RWPE1 (cell line): ENCODE data around the gene ANKRD44.

ENCODE experiments used
- CTCF ChIA-PET: fragments of 350-600 bp; sonication (Branson Sonifier 250); formaldehyde crosslinking; extraction: SDS; loops from one replicate; lab custom pipeline; 2021; lab: Yijun Ruan, JAX
- POLR2A ChIA-PET: fragments of 400-600 bp; formaldehyde crosslinking; extraction: SDS; loops from one replicate; lab custom pipeline; 2020; ENCODE audit warnings: antibody characterized with exemption; ENCODE audit not compliant: low non-redundant PET; lab: Yijun Ruan, JAX
- DNase-seq: peaks from one replicate; pipeline ENCODE4 v3.0.0; 2012; ENCODE audit warnings: low spot score
- H3K27ac ChIP-seq: fragments of 450-650 bp; 2 replicates; pipeline ENCODE4 v1.5.1; 2017
- CTCF ChIP-seq: fragments of 450-650 bp; conservative IDR thresholded peaks from 2 replicates; pipeline ENCODE4 v1.5.1; 2017; ENCODE audit warnings: low read depth, mild to moderate bottlenecking

Gene ANKRD44

GRCh38 chr2:197198890-197199289 lies 111.7 kb downstream of the ANKRD44 start:
- no peak for DNase-seq
- H3K27ac ChIP-seq, result no peak overlapping the region
- TF ChIP-seq CTCF, result no peak
- POLR2A ChIA-PET, result no interaction called here
- CTCF ChIA-PET, result no interaction called here

DNA sequence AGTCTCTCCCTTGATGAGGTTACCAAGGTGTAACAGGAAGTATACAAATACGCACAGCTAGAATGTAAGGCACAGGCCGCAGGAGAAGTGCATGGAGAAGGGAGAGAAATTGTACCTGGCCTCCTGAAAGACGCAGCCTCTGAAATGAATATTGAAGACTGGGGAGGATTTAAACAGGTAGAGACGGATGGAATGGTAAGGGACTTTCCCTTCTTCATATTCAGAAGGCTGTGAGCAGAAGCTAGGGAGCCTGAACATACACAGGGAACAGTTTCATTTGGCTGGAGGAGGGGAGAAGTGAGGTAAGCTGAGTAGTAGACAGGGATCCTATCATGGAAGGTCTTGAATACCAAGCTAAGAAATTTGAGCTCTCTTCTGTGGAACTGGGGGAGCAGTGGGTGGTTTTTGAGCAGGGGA lies 112.7 kb downstream of the ANKRD44 start:
- POLR2A ChIA-PET, result no interaction called here
- H3K27ac ChIP-seq, result no peak overlapping the region
- TF ChIP-seq CTCF, result no peak
- no peak for DNase-seq
- CTCF ChIA-PET, result no interaction called here

DNA sequence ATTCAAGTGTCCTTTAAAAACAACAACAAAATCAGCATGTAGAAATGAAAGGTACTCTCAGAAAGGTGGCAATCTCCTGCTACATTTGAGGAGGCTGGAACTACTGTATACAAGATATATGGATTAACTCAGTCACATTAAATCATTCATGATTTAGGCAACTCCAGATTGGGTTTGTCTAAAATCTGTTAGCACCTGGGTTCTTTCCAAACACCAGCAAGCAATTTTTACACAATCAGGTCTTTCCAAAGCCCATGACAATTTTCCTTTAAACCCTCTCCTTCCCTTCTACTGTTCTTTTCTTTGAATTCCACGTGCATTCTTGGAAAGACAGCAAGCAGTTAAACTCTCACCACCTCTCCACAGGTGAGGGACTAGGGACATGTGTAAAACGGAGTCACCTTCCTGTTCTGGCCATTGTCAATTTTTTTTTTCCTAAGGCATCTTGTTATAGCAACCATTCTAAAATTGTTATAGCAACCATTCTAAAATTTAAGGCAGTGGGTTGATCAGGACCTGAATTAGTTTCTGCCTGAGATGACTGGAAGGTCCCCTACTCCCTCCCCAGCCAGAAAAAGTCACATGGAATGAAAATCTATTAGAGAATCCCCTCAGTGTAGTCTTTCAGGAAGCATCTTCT lies 113.9 kb downstream of the ANKRD44 start:
- TF ChIP-seq CTCF, result no peak
- ChIA-PET CTCF (interaction anchor here (0.6 kb wide), 1 partner anchor 65 kb away, joined by 3 read pairs; no protein-coding TSS in a partner anchor), POLR2A (no interaction called here)
- no peak overlapping the region for H3K27ac ChIP-seq
- no peak for DNase-seq

DNA sequence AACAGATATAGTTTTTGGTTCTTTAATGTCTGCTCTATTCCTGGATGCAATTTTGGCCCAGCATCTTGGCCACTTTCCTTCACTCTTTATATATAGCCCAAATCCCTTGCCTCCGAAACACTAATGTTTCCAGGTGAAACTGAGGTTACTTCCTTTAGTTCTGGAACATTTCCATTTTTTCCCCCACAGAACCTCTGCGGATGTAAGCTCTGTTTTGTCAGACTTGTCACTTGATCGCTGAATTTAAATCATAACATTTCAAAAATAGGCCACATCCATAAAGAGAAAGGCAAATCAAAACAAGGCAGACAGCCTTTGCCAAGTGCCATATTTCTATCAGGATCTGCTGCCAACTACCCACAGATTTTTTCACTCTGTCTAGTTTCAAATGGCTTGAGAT lies 115.1 kb downstream of the ANKRD44 start:
- no peak for DNase-seq
- H3K27ac ChIP-seq, result no peak overlapping the region
- TF ChIP-seq CTCF, result no peak
- ChIA-PET CTCF (no interaction called here), POLR2A (no interaction called here)

DNA sequence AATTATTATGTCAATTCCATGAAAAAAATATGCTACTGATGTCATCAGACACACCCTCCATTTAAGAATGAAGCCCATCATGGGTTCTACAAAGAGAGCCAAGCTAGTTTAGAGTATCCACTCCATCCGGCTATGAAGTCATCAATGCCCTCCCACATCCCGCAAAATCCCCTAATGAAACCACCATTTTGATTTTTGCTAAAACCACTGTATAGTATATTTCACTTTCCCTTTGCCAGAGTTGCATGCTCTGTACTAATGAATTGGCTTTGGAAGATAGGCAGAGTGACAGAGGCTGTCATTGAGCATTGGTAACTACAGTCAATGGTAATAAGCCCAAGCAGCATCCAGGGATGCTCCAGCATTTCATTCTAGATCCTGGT lies 118.6 kb downstream of the ANKRD44 start:
- DNase-seq, result no peak
- CTCF ChIA-PET, result interaction anchor here (0.6 to 1.2 kb wide), 5 partner anchors 13 to 191 kb away, joined by 3 to 6 read pairs (median 5); no protein-coding TSS in a partner anchor
- H3K27ac ChIP-seq, result no peak overlapping the region
- TF ChIP-seq CTCF, result no peak
- POLR2A ChIA-PET, result no interaction called here

DNA sequence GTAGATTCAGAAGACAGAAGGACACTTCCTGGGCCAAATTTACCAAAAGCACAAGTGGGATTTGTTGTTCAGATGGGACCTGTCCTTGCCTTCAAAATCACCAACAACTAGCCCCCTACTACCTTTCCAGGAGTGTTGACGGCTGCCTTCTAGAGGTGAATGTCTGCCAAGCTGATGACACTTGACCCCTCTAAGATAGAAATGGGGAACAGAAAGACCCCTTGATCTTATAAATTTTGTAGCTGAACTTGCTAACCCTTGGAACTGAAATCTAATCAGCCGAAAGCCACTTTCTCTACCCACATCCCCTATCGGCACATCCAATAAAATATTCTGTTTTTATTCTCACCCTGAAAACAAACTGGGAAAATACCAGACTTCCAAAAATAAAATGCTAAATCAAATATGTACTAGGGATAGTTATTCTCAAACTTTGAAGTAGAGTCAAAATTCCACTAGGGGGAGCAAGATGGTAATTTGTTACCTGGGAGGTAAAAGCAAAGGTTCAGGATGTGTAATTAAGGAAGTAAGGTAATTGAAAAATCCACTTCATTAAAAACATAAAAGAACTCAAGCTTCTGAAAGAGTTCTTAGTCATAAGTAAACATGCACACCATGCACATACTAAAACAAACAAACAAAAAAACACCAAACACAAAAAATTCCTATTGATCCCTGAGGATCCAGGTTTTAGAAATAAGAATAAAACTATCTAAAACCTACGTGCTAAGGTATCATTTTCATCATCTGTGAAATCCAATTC lies 119.2 kb downstream of the ANKRD44 start:
- peak; percentile 71 for TF ChIP-seq CTCF
- ChIA-PET POLR2A (no interaction called here), CTCF (interaction anchor here (0.5 to 2.7 kb wide), 7 partner anchors 13 to 515 kb away, joined by 3 to 11 read pairs (median 5); no protein-coding TSS in a partner anchor)

More for the DNA sequence above, 119.2 kb downstream of the ANKRD44 start:
- peak; percentile 59 for DNase-seq
- no peak overlapping the region for H3K27ac ChIP-seq
